GM12874 (cell line): ENCODE measurements around the gene PHYKPL.
A peak's percentile ranks its signal among the peaks of the same experiment; 100 is the strongest.

ENCODE experiments used
- CTCF ChIP-seq: IDR thresholded peaks from 2 replicates; pipeline ENCODE4 v1.5.1; 2011; ENCODE audit warnings: low read depth, mild to moderate bottlenecking, control low read depth, low read length, moderate library complexity; ENCODE audit not compliant: insufficient read depth

PHYKPL gene

GRCh38 chr5:178232124-178232919 is at the start of gene PHYKPL:
Gene PHYKPL, minus strand, starts transcription at chr5:178232802. Its CDS starts 252 bp downstream, at chr5:178232550.
- TF ChIP-seq CTCF, result no peak

GRCh38 chr5:178282391-178282790 is 49.8 kb upstream of the PHYKPL start:
- no peak for TF ChIP-seq CTCF

- TF ChIP-seq CTCF, result no peak
Observed at GRCh38 chr5:178281331-178281730, 48.7 kb upstream of the PHYKPL start.

- TF ChIP-seq CTCF, result no peak
Observed at GRCh38 chr5:178280631-178281030, 48.0 kb upstream of the PHYKPL start.

- TF ChIP-seq CTCF, result peak; percentile 85
Observed at GRCh38 chr5:178279723-178280438, 47.3 kb upstream of the PHYKPL start.

GRCh38 chr5:178279026-178279722 is 46.6 kb upstream of the PHYKPL start:
- no peak for TF ChIP-seq CTCF

- no peak for TF ChIP-seq CTCF
Observed at GRCh38 chr5:178278358-178279023, 45.9 kb upstream of the PHYKPL start.
